ENCODE results near the gene CEP120. TPM values are rescaled to one million over a fixed set of nuclear protein-coding genes. Genes with fewer than 3 reads are reported as not detected.
"Not testable (repeated sequence)": the region's sequence is repeated elsewhere in the genome, so short reads cannot be mapped to it uniquely, and the experiment has no call there.

The CEP120 gene
- polyA plus RNA-seq (2013, experiment 1 of 2) = 13.0 TPM
- polyA plus RNA-seq (2013, experiment 2 of 2) = 13.5 TPM

DNA sequence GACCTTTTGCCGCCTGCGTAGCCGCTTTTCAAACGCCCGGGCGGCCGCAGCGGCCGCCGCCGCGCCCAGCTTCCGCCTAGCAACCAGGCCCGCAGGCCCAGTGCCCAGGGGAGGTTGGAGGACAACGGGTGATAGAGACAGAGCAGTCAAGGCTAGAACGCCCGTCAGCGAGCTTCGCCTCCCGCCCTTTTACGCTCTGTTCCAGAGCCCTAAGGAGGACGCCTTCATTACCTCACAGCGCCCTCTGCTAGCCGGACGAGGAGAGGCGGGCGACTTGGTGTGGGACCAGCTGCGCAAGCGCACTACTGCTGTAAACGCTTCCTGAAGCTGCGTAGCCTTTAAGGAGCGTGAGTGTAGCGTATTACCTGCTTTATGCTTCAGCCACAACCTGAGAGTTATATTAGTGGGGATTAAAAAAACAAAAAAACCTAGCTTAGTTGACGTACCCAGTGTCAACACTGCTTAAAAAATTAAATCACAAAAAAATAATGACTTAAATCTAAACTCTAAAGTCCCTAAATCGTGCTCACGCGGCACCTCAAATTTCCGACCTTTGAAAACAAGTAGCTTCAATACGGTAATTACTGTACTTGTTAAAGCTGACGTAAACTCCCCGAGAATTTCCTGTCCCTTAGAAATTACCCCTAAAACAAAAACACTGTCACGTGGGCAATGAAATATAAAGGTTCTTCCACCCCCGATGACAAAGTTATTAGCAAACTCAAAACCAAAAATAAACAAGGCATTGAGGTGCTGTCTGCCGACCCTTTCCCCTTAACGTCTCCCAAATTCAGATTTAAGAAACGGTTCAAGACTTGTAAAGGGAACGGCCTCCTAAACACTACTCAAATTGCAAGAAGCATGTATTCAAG, at the start of gene CEP120:
TSS of gene CEP120 (minus strand) at position 126 of the 872 bp plus-strand sequence. CDS start 405 bp downstream, outside the sequence.
- H3K4me2 ChIP-seq (ENCODE audit: insufficient read depth, low read length, poor library complexity, severe bottlenecking) = peak within 1 kb of the TSS; percentile 63
- H3K4ac ChIP-seq (ENCODE audit: low read length) = no peak within 1 kb of the TSS
- H4K8ac ChIP-seq (ENCODE audit: low read depth, low read length) = no peak within 1 kb of the TSS
- H2AK5ac ChIP-seq (ENCODE audit: low read depth, low read length) = no peak within 1 kb of the TSS
- no peak within 1 kb of the TSS for H2BK5ac ChIP-seq (ENCODE audit: low read length)
- peak; percentile 97 for DNase-seq (ENCODE audit: low spot score)
- peak within 1 kb of the TSS; percentile 22 for H3K23ac ChIP-seq (ENCODE audit: low read depth, low read length, poor library complexity)
- peaks cover 0 to 8% of the 10 kb centered on the region in 2 donors for H3K4me1 ChIP-seq (ENCODE audit: control insufficient read depth in 2 of 2, insufficient read depth in 1 of 2, low read depth in 1 of 2, low read length in 2 of 2)
- H3K14ac ChIP-seq (ENCODE audit: low read length) = no peak within 1 kb of the TSS
- H2AFZ ChIP-seq (ENCODE audit: low read length) = peak within 1 kb of the TSS; percentile 95
- H2BK15ac ChIP-seq (ENCODE audit: low read length) = peak within 1 kb of the TSS; percentile 56
- peak within 1 kb of the TSS; percentile 97 for H3K18ac ChIP-seq (ENCODE audit: low read length)
- H2BK12ac ChIP-seq (ENCODE audit: low read length) = no peak within 1 kb of the TSS
- no CpG with 5 or more reads among the region's 47 CpGs for WGBS, 2 donors (ENCODE audit: extremely low coverage in 2 of 2, insufficient read length in 2 of 2, insufficient replicate concordance in 1 of 2)
- H3K9me3 ChIP-seq (replicated peaks in 1 of 2; ENCODE audit: control insufficient read depth in 2 of 2, insufficient read depth in 1 of 2, low read depth in 1 of 2, low read length in 2 of 2) = no peaks in the 10 kb centered on the region
- peak within 1 kb of the TSS; percentile 90 to 92 for H3K4me3 ChIP-seq (ENCODE audit: low read length in 2 of 2)
- no peaks in the 10 kb centered on the region for H3K27me3 ChIP-seq (ENCODE audit: control insufficient read depth in 3 of 3, insufficient read depth in 3 of 3, low read depth in 1 of 3, low read length in 3 of 3)
- H3K9ac ChIP-seq (ENCODE audit: low read depth, low read length, poor library complexity) = peak within 1 kb of the TSS; percentile 89
- H3K36me3 ChIP-seq (replicated peaks in 1 of 2; ENCODE audit: control insufficient read depth in 2 of 2, insufficient read depth in 2 of 2, low read length in 2 of 2) = peaks cover 0 to 9% of the 10 kb centered on the region in 2 donors
- peak within 1 kb of the TSS; percentile 73 for H3K27ac ChIP-seq (replicated peaks; ENCODE audit: low read length)
- no peak within 1 kb of the TSS for H4K91ac ChIP-seq (ENCODE audit: low read depth, low read length, poor library complexity)
- peaks cover 2% of the 10 kb centered on the region for H3K79me1 ChIP-seq (ENCODE audit: low read depth, low read length)
- no peak within 1 kb of the TSS for H2BK120ac ChIP-seq (ENCODE audit: low read depth, low read length)

DNA sequence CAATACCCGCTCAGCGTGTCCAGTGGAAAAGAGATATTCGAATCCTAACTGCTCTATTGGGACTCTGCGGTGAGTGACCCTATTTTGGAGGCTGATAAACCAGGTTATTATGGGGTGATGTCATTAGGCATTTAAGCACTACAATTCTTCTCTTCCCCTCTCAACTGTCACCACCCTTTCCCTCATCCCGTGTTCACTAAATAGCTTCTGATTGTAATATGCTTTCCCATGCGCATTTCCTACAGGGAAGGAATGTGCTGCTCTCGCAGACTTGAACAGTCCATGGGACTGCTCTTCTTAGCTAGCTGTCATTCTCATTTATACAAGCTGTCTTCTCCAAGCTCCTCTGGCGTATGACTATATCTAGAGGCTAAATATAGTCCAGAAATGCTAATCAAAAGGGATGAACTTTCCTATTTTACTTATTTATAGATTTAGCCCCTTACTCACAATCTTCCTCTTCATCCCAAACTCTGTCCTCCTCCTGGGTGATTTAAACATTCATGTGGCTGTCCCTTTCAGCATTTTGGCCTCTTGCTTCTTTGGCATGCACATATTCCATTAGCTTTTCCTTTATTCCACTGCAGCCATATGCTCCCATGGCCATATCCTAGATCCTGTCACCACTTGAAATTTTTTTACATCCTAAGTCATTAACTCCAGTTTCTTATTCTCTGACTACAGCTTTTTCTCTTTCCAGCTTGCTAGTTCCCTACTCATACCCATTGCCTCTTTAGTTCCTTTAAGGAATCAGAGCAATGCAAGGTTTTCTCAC, 49.1 kb upstream of the CEP120 start:
- Histone ChIP-seq H3K4ac (ENCODE audit: low read length) (no peak overlapping the region), H3K9ac (ENCODE audit: low read depth, low read length, poor library complexity) (no peak overlapping the region), H3K23ac (ENCODE audit: low read depth, low read length, poor library complexity) (no peak overlapping the region), H2BK5ac (ENCODE audit: low read length) (no peak overlapping the region), H3K14ac (ENCODE audit: low read length) (no peak overlapping the region), H3K36me3 (replicated peaks in 1 of 2; ENCODE audit: control insufficient read depth in 2 of 2, insufficient read depth in 2 of 2, low read length in 2 of 2) (no peaks in the 10 kb centered on the region), H4K8ac (ENCODE audit: low read depth, low read length) (no peak overlapping the region), H3K4me2 (ENCODE audit: insufficient read depth, low read length, poor library complexity, severe bottlenecking) (no peak overlapping the region), H4K91ac (ENCODE audit: low read depth, low read length, poor library complexity) (no peak overlapping the region), H2BK15ac (ENCODE audit: low read length) (no peak overlapping the region), H2AK5ac (ENCODE audit: low read depth, low read length) (no peak overlapping the region), H3K18ac (ENCODE audit: low read length) (no peak overlapping the region), H3K9me3 (replicated peaks in 1 of 2; ENCODE audit: control insufficient read depth in 2 of 2, insufficient read depth in 1 of 2, low read depth in 1 of 2, low read length in 2 of 2) (no peaks in the 10 kb centered on the region), H2AFZ (ENCODE audit: low read length) (no peak overlapping the region), H3K4me3 (ENCODE audit: low read length in 2 of 2) (no peak overlapping the region), H3K4me1 (ENCODE audit: control insufficient read depth in 2 of 2, insufficient read depth in 1 of 2, low read depth in 1 of 2, low read length in 2 of 2) (peaks cover 0 to 3% of the 10 kb centered on the region in 2 donors), H3K79me1 (ENCODE audit: low read depth, low read length) (no peaks in the 10 kb centered on the region), H2BK12ac (ENCODE audit: low read length) (no peak overlapping the region), H3K27me3 (ENCODE audit: control insufficient read depth in 3 of 3, insufficient read depth in 3 of 3, low read depth in 1 of 3, low read length in 3 of 3) (no peaks in the 10 kb centered on the region), H3K27ac (replicated peaks; ENCODE audit: low read length) (no peak overlapping the region), H2BK120ac (ENCODE audit: low read depth, low read length) (no peak overlapping the region)
- no peak for DNase-seq (ENCODE audit: low spot score)
- WGBS, 2 donors (ENCODE audit: extremely low coverage in 2 of 2, insufficient read length in 2 of 2, insufficient replicate concordance in 1 of 2) = no CpG with 5 or more reads among the region's 8 CpGs

DNA sequence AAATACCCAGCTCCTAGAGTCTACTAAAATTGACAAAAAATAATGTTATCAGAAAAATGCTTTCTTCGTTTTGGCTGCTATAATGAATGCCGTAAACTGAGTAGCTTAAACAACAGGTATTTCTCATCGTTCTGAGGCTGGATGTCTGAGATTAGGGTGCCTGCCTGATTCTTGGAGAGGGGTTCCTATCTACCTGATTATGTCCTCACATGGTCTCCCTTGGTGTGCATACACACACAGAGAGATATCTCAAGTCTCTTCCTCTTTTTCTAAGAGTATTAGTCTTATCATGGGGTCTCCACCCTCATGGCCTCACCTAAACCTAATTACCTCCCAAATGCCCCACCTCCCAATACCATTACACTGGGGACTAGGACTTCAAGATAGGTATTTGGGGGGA, 48.2 kb upstream of the CEP120 start:
- Histone ChIP-seq H2AK5ac (ENCODE audit: low read depth, low read length) (no peak overlapping the region), H3K4me1 (ENCODE audit: control insufficient read depth in 2 of 2, insufficient read depth in 1 of 2, low read depth in 1 of 2, low read length in 2 of 2) (peaks cover 0 to 3% of the 10 kb centered on the region in 2 donors)
- WGBS, 2 donors (ENCODE audit: extremely low coverage in 2 of 2, insufficient read length in 2 of 2, insufficient replicate concordance in 1 of 2) = no CpG with 5 or more reads among the region's 3 CpGs

DNA sequence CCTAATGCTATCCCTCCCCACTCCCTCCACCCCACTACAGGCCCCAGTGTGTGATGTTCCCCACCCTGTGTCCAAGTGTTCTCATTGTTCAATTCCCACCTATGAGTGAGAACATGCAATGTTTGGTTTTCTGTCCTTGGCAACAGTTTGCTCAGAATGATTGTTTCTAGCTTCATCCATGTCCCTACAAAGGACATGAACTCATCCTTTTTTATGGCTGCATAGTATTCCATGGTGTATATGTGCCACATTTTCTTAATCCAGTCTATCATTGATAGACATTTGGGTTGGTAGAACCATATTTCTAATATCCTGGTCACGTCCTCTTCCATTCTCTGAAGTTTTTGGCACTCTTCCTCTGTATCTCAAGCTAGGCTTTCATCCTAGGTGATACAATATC, 43.6 kb upstream of the CEP120 start:
- not testable (repeated sequence) for DNase-seq (ENCODE audit: low spot score); H2BK120ac ChIP-seq (ENCODE audit: low read depth, low read length); H3K18ac ChIP-seq (ENCODE audit: low read length); H3K4me2 ChIP-seq (ENCODE audit: insufficient read depth, low read length, poor library complexity, severe bottlenecking); H3K27me3 ChIP-seq (ENCODE audit: control insufficient read depth in 3 of 3, insufficient read depth in 3 of 3, low read depth in 1 of 3, low read length in 3 of 3); H3K36me3 ChIP-seq (replicated peaks in 1 of 2; ENCODE audit: control insufficient read depth in 2 of 2, insufficient read depth in 2 of 2, low read length in 2 of 2); H2BK5ac ChIP-seq (ENCODE audit: low read length); H2BK15ac ChIP-seq (ENCODE audit: low read length); H4K91ac ChIP-seq (ENCODE audit: low read depth, low read length, poor library complexity); H3K27ac ChIP-seq (replicated peaks; ENCODE audit: low read length); H3K9ac ChIP-seq (ENCODE audit: low read depth, low read length, poor library complexity); H3K14ac ChIP-seq (ENCODE audit: low read length); H3K23ac ChIP-seq (ENCODE audit: low read depth, low read length, poor library complexity); H3K4me1 ChIP-seq (ENCODE audit: control insufficient read depth in 2 of 2, insufficient read depth in 1 of 2, low read depth in 1 of 2, low read length in 2 of 2); H3K79me1 ChIP-seq (ENCODE audit: low read depth, low read length); H2AFZ ChIP-seq (ENCODE audit: low read length); H2BK12ac ChIP-seq (ENCODE audit: low read length); H3K4ac ChIP-seq (ENCODE audit: low read length); H2AK5ac ChIP-seq (ENCODE audit: low read depth, low read length); H3K9me3 ChIP-seq (replicated peaks in 1 of 2; ENCODE audit: control insufficient read depth in 2 of 2, insufficient read depth in 1 of 2, low read depth in 1 of 2, low read length in 2 of 2); H4K8ac ChIP-seq (ENCODE audit: low read depth, low read length); H3K4me3 ChIP-seq (ENCODE audit: low read length in 2 of 2)
- no CpG with 5 or more reads among the region's 1 CpG for WGBS, 2 donors (ENCODE audit: extremely low coverage in 2 of 2, insufficient read length in 2 of 2, insufficient replicate concordance in 1 of 2)

More for the DNA sequence above, 48.2 kb upstream of the CEP120 start:
- H3K23ac ChIP-seq (ENCODE audit: low read depth, low read length, poor library complexity) = no peak overlapping the region
- no peaks in the 10 kb centered on the region for H3K79me1 ChIP-seq (ENCODE audit: low read depth, low read length)
- no peaks in the 10 kb centered on the region for H3K36me3 ChIP-seq (replicated peaks in 1 of 2; ENCODE audit: control insufficient read depth in 2 of 2, insufficient read depth in 2 of 2, low read length in 2 of 2)
- no peak overlapping the region for H2BK5ac ChIP-seq (ENCODE audit: low read length)
- H3K18ac ChIP-seq (ENCODE audit: low read length) = no peak overlapping the region
- no peak overlapping the region for H3K4ac ChIP-seq (ENCODE audit: low read length)
- no peak overlapping the region for H2BK15ac ChIP-seq (ENCODE audit: low read length)
- H4K8ac ChIP-seq (ENCODE audit: low read depth, low read length) = no peak overlapping the region
- no peak overlapping the region for H2BK120ac ChIP-seq (ENCODE audit: low read depth, low read length)
- H3K4me2 ChIP-seq (ENCODE audit: insufficient read depth, low read length, poor library complexity, severe bottlenecking) = no peak overlapping the region
- H3K9me3 ChIP-seq (replicated peaks in 1 of 2; ENCODE audit: control insufficient read depth in 2 of 2, insufficient read depth in 1 of 2, low read depth in 1 of 2, low read length in 2 of 2) = no peaks in the 10 kb centered on the region
- H3K9ac ChIP-seq (ENCODE audit: low read depth, low read length, poor library complexity) = no peak overlapping the region
- no peak for DNase-seq (ENCODE audit: low spot score)
- no peak overlapping the region for H4K91ac ChIP-seq (ENCODE audit: low read depth, low read length, poor library complexity)
- H2BK12ac ChIP-seq (ENCODE audit: low read length) = no peak overlapping the region
- H3K14ac ChIP-seq (ENCODE audit: low read length) = no peak overlapping the region
- H3K27me3 ChIP-seq (ENCODE audit: control insufficient read depth in 3 of 3, insufficient read depth in 3 of 3, low read depth in 1 of 3, low read length in 3 of 3) = no peaks in the 10 kb centered on the region
- no peak overlapping the region for H3K27ac ChIP-seq (replicated peaks; ENCODE audit: low read length)
- H3K4me3 ChIP-seq (ENCODE audit: low read length in 2 of 2) = no peak overlapping the region
- H2AFZ ChIP-seq (ENCODE audit: low read length) = no peak overlapping the region

Measured in neuronal stem cell (in vitro differentiated cells).